Mesendoderm (in vitro differentiated cells): ENCODE results near the gene CHRD.

ENCODE experiments used
- DNase-seq: peaks from one replicate; pipeline ENCODE4 v3.0.0; 2013
- H2AK5ac ChIP-seq: 2 replicates; pipeline ENCODE4 v1.6.1; 2013; ENCODE audit warnings: low read length, inconsistent platforms
- H2BK120ac ChIP-seq: 2 replicates; pipeline ENCODE4 v1.6.1; 2013; ENCODE audit warnings: low read depth, mild to moderate bottlenecking, low read length, moderate library complexity, mixed read lengths
- H2BK15ac ChIP-seq: replicated peaks from 2 replicates; pipeline ENCODE4 v1.6.1; 2013; ENCODE audit warnings: low read depth, mild to moderate bottlenecking, moderate library complexity
- H2BK5ac ChIP-seq: 2 replicates; pipeline ENCODE4 v1.6.1; 2013; ENCODE audit warnings: low read length, inconsistent platforms
- H3K18ac ChIP-seq: 2 replicates; pipeline ENCODE4 v1.6.1; 2013; ENCODE audit warnings: mild to moderate bottlenecking, low read length, mixed read lengths
- H3K23ac ChIP-seq: one replicate; pipeline ENCODE4 v1.6.1; 2013; ENCODE audit warnings: low read length
- H3K27ac ChIP-seq: 2 replicates; pipeline ENCODE4 v1.5.1; 2013; ENCODE audit warnings: low read depth, mild to moderate bottlenecking, inconsistent platforms, low read length, moderate library complexity
- H3K27me3 ChIP-seq: 2 replicates; pipeline ENCODE4 v1.6.1; 2013; ENCODE audit warnings: low read length, control low read depth, mild to moderate bottlenecking, inconsistent platforms; ENCODE audit not compliant: insufficient read depth, poor library complexity
- H3K36me3 ChIP-seq: 2 replicates; pipeline ENCODE4 v1.6.1; 2013; ENCODE audit warnings: low read length, inconsistent platforms; ENCODE audit not compliant: control insufficient read depth, insufficient read depth
- H3K4ac ChIP-seq: one replicate; pipeline ENCODE4 v1.6.1; 2013; ENCODE audit warnings: low read depth, mild to moderate bottlenecking, low read length, moderate library complexity
- H3K4me1 ChIP-seq: 2 replicates; pipeline ENCODE4 v1.6.1; 2013; ENCODE audit warnings: low read depth, low read length, inconsistent platforms; ENCODE audit not compliant: control insufficient read depth
- H3K4me2 ChIP-seq: 2 replicates; pipeline ENCODE4 v1.6.1; 2013; ENCODE audit warnings: low read length
- H3K4me3 ChIP-seq: 2 replicates; pipeline ENCODE4 v1.5.1; 2013; ENCODE audit warnings: mild to moderate bottlenecking, low read length
- H3K56ac ChIP-seq: one replicate; pipeline ENCODE4 v1.6.1; 2013; ENCODE audit warnings: low read length
- H3K79me1 ChIP-seq: 2 replicates; pipeline ENCODE4 v1.6.1; 2013; ENCODE audit warnings: low read length, inconsistent platforms
- H3K79me2 ChIP-seq: 2 replicates; pipeline ENCODE4 v1.6.1; 2013; ENCODE audit warnings: mild to moderate bottlenecking, low read length; ENCODE audit not compliant: control insufficient read depth, insufficient read depth
- H3K9ac ChIP-seq: 2 replicates; pipeline ENCODE4 v1.6.1; 2013; ENCODE audit warnings: low read length, inconsistent platforms
- H4K5ac ChIP-seq: one replicate; pipeline ENCODE4 v1.6.1; 2013; ENCODE audit warnings: low read length
- H4K8ac ChIP-seq: one replicate; pipeline ENCODE4 v1.6.1; 2013; ENCODE audit warnings: low read depth, mild to moderate bottlenecking, control low read depth, low read length, moderate library complexity
- WGBS: extraction: QIAGEN DNeasy Blood & Tissue Kit; methylation state at CpG from one replicate; pipeline ENCODE4 v1.1.7; 2013; ENCODE audit warnings: low lambda C conversion rate, missing lambda C conversion rate; ENCODE audit not compliant: insufficient coverage; ENCODE audit errors: extremely low coverage; 5-methylcytosine and 5-hydroxymethylcytosine counted together

Gene CHRD

DNA sequence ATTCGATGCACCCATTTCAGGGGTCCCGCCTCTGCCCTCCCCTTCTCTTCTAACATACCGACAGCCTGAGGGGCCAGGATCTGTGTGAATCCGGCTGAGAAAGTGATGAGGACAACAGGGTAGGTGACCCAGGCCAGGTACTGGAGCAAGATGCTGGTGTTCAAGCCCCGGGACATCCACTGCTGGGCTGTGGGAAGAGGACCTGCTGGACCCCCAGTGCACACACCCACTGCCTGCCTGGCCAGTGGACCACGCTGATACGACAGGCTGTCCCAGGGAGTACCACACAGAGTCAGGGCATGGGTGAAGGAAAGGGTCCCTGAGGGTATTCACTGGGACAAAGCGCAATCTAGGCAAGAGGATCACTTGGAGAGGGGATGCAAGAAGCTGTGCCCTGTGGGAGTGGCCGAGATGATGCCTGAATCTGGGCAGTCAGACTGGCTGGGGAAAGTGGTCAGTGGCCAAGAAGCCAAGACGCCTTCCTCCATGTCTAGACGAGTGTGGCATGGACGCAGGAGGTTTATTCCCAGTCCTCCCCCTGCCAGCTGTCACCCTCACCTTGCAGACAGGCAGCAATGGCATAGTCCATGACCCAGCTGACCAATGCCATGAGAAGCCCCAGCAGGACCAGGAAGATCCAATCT, 21.6 kb upstream of the CHRD start:
- no peak overlapping the region for H3K18ac ChIP-seq
- H2BK15ac ChIP-seq = no peak overlapping the region

DNA sequence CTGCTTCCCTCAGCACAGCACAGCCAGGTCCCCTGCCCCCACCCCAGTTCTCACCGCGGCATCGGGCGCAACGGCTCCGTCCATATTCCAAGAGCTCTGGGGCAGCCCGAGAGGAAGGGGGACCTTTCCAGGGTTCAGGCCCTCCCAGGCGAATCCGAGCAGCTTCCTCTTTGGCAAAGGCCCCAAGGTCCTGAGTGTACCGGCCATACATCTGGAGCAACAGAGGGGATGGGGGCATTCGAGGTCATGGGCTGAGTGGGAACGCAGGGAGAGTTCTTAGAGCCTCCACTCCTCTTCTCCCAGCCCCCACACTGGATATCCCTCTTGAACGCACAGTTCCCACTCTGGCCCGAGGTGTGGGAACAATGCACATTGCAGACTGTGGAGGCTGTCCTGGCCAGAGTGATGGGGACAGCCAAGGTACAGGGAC, 20.9 kb upstream of the CHRD start:
- Histone ChIP-seq H3K4me3 (no peak overlapping the region), H3K79me2 (peaks cover 5% of the 10 kb centered on the region), H3K56ac (no peak overlapping the region), H3K23ac (no peak overlapping the region), H3K79me1 (peaks cover 5% of the 10 kb centered on the region), H2BK120ac (no peak overlapping the region), H2BK15ac (no peak overlapping the region), H3K4me2 (no peak overlapping the region), H3K27ac (no peak overlapping the region), H4K8ac (no peak overlapping the region), H3K4ac (no peak overlapping the region), H2BK5ac (no peak overlapping the region), H3K27me3 (no peaks in the 10 kb centered on the region), H3K4me1 (peaks cover 11% of the 10 kb centered on the region), H4K5ac (no peak overlapping the region), H3K18ac (no peak overlapping the region), H3K36me3 (peaks cover 2% of the 10 kb centered on the region), H2AK5ac (no peak overlapping the region), H3K9ac (no peak overlapping the region)
- no CpG with 5 or more reads among the region's 14 CpGs for WGBS
- no peak for DNase-seq

More for the DNA sequence above, 21.6 kb upstream of the CHRD start:
- Histone ChIP-seq H3K27me3 (no peaks in the 10 kb centered on the region), H3K4me3 (no peak overlapping the region), H3K4ac (no peak overlapping the region), H3K4me1 (peaks cover 11% of the 10 kb centered on the region), H3K56ac (no peak overlapping the region), H4K8ac (no peak overlapping the region), H3K9ac (no peak overlapping the region), H3K79me2 (no peaks in the 10 kb centered on the region), H2BK120ac (no peak overlapping the region), H2BK5ac (no peak overlapping the region), H3K79me1 (peaks cover 3% of the 10 kb centered on the region), H2AK5ac (no peak overlapping the region), H3K4me2 (no peak overlapping the region), H3K36me3 (peaks cover 2% of the 10 kb centered on the region), H4K5ac (no peak overlapping the region), H3K27ac (no peak overlapping the region), H3K23ac (no peak overlapping the region)
- DNase-seq = no peak
- no CpG with 5 or more reads among the region's 12 CpGs for WGBS

DNA sequence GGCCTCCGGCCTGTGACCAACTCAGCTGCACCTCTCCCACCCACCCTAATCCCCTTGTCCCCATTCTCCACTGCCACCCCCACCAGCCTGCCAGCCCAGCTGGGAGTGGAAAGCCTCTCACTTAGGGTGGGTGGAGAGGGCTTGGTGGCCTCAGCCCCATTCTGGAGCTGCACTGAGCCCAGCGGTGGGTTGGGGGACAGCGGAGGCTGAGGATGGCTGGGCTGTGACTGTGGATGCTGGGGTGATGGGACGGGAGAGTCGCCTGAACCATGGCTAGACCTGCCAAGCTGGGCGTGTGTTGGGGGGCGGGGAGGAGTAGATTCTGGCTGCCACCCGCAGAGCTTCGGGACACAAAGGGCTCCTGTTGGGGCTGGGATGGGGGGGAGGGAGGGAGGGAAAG, 20.2 kb upstream of the CHRD start:
- no peak overlapping the region for H2BK15ac ChIP-seq
- no peak overlapping the region for H3K4me3 ChIP-seq
- H3K23ac ChIP-seq = peak overlapping the region; percentile 37
- H3K9ac ChIP-seq = peak overlapping the region; percentile 56
- H3K4ac ChIP-seq = no peak overlapping the region
- no CpG with 5 or more reads among the region's 9 CpGs for WGBS
- H3K79me1 ChIP-seq = peaks cover 8% of the 10 kb centered on the region
- H2AK5ac ChIP-seq = no peak overlapping the region
- peaks cover 8% of the 10 kb centered on the region for H3K79me2 ChIP-seq
- no peaks in the 10 kb centered on the region for H3K27me3 ChIP-seq
- no peak overlapping the region for H2BK120ac ChIP-seq
- DNase-seq = no peak
- H2BK5ac ChIP-seq = no peak overlapping the region
- H3K56ac ChIP-seq = peak overlapping the region; percentile 73
- peaks cover 2% of the 10 kb centered on the region for H3K36me3 ChIP-seq
- no peak overlapping the region for H4K8ac ChIP-seq
- no peak overlapping the region for H4K5ac ChIP-seq
- no peak overlapping the region for H3K4me2 ChIP-seq
- no peak overlapping the region for H3K27ac ChIP-seq
- H3K4me1 ChIP-seq = peaks cover 11% of the 10 kb centered on the region
- no peak overlapping the region for H3K18ac ChIP-seq

DNA sequence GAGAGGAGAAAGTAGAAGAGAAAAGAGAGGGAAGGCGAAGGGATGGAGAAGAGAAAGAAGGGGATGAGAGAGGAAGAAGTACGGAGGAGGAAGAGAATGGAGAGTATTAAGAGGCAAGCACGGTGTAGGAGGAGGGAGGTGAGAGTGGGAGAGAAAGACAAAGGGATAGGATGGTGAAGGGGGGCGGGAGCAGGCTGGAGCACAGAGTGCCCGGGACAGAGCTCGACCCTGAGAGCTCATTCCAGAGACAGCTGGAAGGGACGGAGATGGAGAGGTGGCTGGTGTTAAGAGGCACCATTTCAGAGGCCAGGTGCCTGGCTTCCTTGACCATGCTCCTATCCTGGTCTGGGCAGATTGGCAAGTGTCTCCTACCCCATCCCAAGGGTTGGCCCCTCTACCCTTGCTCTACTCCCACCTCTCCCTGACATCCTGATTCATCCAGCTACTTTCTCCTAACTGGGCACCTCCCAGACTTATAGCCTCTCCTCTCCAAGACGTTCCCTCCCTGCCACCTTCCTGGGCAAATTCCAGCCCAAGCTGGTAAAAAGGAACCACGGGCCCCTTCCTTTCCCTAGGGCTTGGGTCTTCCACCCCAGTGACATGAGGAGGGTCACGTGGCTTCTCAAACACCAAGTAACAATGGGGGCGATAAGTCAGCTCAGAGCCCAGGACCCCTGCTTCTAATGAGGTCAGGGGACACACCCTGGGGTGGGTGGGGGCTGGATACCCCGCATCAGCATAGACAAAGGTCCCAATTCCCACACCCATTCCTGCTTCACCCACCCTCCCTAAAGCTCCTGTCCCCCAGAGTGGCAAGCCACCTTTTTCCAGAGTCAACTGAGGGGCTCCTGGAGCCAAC, 19.6 kb upstream of the CHRD start:
- no peak overlapping the region for H3K18ac ChIP-seq
- H3K36me3 ChIP-seq = peaks cover 2% of the 10 kb centered on the region
- no peak overlapping the region for H3K4me3 ChIP-seq
- H3K56ac ChIP-seq = peak overlapping the region; percentile 92
- H2BK120ac ChIP-seq = no peak overlapping the region
- no peak overlapping the region for H2BK5ac ChIP-seq
- no peak overlapping the region for H4K5ac ChIP-seq
- DNase-seq = no peak
- 100% methylated on average over 3 of the region's 12 CpGs for WGBS
- H2AK5ac ChIP-seq = no peak overlapping the region
- H3K4ac ChIP-seq = no peak overlapping the region
- peak overlapping the region; percentile 92 for H3K9ac ChIP-seq
- H3K4me2 ChIP-seq = peak overlapping the region; percentile 91
- peaks cover 11% of the 10 kb centered on the region for H3K4me1 ChIP-seq
- H2BK15ac ChIP-seq = no peak overlapping the region
- H3K79me1 ChIP-seq = peaks cover 9% of the 10 kb centered on the region
- no peaks in the 10 kb centered on the region for H3K27me3 ChIP-seq
- no peak overlapping the region for H3K27ac ChIP-seq
- H4K8ac ChIP-seq = no peak overlapping the region
- H3K79me2 ChIP-seq = peaks cover 11% of the 10 kb centered on the region
- no peak overlapping the region for H3K23ac ChIP-seq

DNA sequence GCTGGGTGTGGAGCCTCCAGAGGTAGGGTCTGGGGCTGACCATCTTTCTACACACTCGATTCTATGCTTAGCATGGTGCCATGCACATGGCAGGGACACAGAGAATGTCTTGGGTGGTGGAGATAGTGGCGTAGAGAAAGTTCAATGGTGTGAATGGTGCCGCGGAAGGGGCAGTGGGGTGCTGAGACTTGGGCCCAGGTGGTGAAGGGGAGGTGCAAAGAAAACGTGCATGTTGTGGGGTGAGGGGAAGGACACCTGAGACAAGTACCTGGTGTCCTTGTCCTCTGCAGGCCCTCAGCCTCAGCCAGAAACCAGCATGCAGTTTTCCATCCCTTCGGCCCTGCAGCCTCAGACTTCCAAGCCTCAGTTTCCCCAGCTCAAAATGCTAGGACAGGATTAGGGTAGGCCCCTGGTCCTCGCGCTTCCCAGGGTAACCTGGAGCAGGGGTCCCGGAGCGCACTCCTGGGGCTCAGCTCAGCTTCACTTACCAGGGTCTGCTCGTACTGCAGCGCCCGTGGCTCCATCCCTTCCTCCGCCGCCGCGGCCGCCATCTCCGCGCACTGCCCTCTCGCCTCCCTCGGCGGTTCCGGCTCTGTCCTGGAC, 18.8 kb upstream of the CHRD start:
- no CpG with 5 or more reads among the region's 24 CpGs for WGBS
- no peak for DNase-seq

More for the DNA sequence above, 18.8 kb upstream of the CHRD start:
- Histone ChIP-seq H3K27ac (no peak overlapping the region), H3K4ac (no peak overlapping the region), H3K4me3 (peak overlapping the region; percentile 61), H4K8ac (no peak overlapping the region), H2BK120ac (no peak overlapping the region), H3K36me3 (peaks cover 3% of the 10 kb centered on the region), H3K79me1 (peaks cover 9% of the 10 kb centered on the region), H3K27me3 (no peaks in the 10 kb centered on the region), H2AK5ac (peak overlapping the region; percentile 54), H2BK15ac (no peak overlapping the region), H3K4me2 (peak overlapping the region; percentile 91), H3K18ac (peak overlapping the region; percentile 55), H3K79me2 (peaks cover 11% of the 10 kb centered on the region), H3K23ac (peak overlapping the region; percentile 68), H2BK5ac (peak overlapping the region; percentile 45), H3K4me1 (peaks cover 11% of the 10 kb centered on the region), H4K5ac (no peak overlapping the region), H3K9ac (peak overlapping the region; percentile 92), H3K56ac (peak overlapping the region; percentile 92)
